Measurements from ENCODE around the gene NT5M.

Gene NT5M

DNA sequence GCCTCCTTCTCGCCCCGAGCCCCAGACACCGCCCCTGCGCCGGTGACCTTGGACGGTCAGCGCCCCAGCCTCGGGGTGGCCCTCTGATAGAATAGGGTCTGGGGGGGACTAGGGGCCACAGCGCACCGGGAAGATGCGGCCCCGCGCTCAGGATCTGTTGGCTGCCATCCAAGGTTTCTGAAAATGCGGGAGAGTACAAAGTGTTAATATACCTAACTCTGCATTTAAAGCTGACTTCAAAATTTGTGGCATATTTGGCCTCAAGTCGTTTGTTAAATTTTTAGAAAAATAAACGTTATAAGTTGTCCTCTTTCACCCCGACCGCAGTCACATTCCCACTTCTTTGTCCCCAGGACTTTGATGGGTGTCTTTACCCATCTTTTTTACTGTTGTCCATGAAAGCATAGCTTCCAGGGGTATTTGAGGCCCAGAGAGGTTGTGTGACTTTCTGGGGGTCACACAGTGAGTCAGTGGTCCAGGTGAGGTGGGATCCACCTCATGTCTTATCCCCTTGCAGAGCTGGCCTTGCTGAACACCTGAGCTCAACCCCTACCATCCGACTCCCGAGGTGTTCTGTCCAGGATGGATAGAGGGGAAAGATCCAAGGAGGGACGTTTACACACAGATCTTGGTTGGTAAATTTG, 796 bp downstream of the NT5M start:
- DNase-seq, result no peak

DNA sequence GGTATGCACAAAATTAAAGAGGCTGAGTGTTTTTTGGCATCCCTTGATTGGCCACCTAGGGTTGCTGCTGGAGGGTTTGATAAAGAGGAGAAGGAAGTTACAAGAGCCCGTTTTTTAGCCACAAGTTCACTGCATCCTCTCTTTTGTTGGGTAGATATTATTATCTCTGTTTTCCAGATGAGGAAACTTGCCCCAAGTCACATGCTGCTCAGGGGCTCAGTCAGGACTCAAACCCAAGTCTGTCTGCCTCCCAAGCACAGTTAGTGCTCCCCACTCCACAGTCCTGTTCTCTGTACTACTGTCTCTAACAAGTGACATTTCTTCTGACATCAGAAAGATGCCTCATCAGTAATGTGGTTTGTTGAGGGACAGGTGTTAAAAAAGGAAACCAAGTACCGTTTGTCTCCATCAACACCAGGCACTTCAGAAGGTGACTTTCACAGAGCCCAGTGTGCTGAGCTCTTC, 1.4 kb downstream of the NT5M start:
- DNase-seq, result no peak

DNA sequence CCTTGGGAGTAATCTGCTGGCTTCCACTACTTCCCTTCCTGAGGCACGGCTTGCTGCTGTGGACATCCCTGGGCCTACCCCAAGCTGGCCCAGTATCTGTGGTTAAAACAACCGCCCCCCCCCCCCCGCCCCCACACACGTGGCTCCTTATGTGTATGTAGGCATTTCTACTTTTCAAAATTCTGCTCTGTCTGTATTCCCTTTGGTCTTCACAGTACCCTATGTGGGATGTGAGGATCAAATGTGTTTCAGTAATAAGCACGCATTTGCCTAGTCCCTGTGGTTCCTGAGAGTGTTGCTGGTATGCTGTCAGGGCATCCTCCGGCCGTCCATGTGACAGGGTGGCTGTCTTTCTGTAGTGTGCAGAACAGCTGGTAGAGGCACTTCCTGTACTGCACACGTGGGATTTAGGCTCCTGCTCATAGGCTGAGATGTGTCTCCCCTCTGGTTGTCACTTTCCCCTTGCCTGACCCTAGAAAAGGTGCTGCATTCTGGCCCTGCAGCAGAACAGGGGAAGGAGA, 2.2 kb downstream of the NT5M start:
- peak; percentile 31 for DNase-seq

DNA sequence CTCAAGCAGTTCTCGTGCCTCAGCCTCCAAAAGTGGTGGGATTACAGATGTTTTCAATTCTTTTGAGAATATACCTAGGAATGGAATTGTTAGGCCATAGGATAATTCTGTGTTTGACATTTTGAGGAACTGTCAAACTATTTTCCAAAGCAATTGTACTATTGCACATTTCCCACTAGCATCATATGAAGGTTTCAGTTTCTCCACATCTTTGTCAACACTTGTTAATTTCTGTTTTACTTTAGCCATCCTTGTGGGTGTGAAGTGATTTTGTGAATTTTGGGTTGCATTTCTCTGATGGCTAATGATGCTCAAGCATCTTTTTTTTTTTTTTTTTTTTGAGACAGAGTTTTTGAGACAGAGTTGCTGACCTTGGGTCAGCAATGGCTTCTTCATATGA, 6.2 kb downstream of the NT5M start:
- DNase-seq, result no peak

DNA sequence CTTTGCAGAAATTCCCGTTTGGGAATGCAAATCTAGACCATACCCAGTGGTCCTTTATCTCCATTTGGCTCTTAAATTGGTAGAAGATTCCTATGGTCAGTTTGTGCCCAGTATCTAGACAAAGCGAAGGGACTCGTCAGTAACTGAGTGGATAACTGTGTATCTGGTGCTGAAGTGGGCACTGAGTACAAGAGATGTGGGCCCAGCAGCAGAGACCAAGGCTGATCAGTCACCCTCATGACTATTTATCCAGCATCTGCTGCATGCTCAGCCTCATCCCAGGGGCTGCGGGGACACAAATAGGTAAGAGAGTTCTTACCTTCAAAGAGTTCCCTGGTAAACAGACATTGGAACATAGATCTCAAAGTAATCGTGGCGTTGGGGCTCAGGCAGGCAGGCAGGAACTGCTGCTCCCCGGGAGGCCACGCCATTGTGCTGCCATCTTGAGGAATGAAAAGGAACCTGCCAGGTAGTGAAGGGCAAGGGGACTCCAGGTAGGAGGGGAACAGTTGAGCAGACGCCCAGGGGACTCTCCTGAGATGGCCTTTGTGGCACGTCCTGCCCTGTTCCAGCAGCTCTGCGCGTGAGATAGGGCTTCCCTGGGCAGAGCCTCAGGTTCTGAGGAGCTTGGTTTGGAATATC, 10.3 kb downstream of the NT5M start:
- peak; percentile 62 for DNase-seq

DNA sequence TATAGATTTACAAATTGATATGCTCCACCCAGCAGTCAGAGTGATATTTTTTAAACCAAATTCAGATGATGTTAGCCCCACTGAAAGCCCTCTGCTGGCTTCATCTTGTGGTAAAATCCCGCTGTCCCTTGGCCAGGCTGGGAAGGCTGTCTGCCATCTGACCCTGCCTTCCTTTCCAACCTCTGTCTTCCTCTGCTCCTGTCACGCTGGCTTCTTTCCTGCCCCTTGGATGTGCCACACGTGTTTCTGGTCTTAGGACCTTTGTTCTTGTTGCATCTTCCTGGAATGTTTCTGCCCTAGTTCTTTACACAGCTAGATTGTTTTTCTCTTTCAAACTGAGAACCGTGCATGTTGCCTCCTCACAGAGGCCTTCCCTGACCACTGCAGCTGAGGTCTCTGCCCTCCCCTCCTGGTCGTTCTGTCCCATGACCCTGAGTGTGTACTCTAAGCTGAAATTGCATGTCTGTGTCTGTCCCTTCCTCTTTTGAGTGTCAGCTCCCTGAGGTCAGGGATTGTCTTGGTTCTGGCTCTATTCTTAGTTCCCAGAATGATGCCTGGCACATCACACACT, 11.4 kb downstream of the NT5M start:
- no peak for DNase-seq

DNA sequence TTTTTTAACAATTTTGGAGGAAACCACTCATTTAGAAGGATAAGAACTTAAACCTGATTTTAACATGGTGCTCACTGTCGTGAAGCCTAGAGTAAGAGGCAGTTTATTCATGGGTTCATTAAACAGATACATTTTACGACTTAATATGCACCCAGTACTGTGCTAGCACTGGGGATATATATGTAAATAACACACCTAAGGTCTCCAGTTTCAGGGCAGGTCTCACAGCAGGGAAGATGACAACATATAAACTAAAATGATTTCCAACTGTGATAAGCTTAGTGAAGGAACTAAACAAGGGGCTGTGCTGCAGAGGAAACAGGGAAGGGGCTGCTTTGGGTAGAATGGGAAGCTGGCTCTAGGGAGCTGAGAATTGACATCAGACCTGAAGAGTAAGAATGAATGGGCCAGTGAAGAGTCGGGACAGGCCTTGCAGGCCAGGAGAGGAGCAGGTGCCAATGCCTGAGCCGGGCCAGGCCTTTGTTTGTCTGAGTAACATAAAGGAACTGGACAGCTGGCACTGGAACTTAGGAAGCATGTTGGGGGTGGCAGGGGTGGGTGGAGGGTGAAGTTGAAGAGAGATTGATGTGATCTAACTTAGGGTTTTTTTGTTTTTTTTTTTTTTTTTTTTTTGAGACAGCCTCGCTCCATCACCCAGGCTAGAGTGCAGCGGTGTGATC, 12.1 kb downstream of the NT5M start:
- DNase-seq, result no peak

DNA sequence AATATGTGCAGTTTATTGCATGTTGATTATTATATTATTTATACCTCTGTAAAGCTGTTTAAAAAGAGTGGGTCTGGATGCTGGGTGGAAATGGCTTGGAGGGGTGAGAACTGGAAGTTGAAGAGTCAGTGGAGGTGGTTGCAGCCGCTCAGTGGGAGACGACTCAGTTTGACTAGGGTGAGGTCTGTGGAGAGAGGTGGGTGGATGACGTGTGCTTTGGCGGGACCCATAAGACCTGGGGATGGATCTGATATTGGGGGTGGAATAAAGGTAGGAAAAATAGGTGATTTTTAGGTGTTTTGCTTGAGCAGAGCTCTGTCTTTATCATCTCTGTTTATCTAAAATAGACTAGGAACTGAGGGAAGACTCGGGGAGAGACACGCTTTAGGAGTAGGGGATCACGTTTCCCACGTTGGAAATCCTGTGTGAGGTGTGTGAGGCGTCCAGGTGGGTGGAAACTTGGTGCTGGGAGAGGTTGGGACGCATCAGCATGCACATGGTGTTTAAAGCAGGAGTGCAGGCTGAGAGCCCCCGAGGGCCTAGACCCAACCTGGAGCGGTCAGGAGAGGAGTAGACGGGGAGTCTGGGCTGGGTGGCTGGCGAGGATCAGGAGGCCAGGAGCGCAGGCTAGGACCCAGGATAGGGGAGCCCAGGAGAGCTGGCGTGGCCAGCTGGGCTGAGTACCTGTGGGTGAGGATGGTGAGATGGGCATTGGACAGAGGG, 17.2 kb downstream of the NT5M start:
- DNase-seq, result no peak

DNA sequence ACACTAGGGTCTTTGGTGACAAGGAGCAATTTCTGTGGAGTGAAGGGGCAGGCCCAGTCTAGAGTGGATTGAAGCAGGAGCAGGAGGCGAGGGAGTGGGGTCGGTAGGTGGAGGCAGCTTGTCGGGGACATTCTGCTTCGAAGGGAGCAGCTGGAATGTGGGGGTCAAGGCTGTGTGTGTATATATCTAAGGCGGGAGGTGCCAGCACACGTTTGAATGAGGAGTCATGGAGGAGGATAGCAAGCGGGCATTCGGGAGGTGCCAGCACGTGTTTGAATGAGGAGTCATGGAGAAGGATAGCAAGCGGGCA, 17.7 kb downstream of the NT5M start:
- no peak for DNase-seq

DNA sequence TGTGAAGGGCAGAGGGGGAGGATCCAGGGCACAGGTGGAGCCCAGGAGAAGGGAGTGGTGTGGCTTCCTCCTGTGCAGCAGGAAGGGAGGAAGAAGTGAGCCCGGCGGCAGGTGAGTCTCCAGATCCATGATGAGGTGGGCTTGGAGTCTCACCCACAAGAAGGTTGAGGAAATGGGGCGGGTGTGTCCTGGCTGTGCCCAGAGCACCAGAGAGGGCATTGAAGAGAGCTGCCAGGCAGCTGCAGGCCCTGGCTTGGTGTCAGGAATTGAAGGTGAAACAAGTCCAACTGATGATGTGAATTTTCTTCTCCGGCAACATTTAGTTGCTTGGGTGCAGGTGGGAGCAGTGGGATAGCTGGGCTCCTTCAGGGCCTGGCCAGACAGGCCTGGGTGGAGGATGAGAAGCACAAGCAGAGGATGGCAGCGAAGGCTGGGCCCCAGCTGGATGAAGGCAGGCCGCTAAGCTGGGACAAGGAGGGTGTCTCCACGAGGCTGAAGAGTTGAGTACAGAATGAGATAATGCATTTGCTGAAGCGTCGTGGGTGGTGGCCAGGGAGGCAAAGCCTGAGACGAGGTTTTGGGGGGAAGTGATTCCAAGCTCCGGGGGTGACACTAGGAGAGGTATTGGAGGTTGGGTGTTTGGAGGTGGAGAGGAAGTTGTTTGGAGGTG, 18.3 kb downstream of the NT5M start:
- DNase-seq, result no peak

DNA sequence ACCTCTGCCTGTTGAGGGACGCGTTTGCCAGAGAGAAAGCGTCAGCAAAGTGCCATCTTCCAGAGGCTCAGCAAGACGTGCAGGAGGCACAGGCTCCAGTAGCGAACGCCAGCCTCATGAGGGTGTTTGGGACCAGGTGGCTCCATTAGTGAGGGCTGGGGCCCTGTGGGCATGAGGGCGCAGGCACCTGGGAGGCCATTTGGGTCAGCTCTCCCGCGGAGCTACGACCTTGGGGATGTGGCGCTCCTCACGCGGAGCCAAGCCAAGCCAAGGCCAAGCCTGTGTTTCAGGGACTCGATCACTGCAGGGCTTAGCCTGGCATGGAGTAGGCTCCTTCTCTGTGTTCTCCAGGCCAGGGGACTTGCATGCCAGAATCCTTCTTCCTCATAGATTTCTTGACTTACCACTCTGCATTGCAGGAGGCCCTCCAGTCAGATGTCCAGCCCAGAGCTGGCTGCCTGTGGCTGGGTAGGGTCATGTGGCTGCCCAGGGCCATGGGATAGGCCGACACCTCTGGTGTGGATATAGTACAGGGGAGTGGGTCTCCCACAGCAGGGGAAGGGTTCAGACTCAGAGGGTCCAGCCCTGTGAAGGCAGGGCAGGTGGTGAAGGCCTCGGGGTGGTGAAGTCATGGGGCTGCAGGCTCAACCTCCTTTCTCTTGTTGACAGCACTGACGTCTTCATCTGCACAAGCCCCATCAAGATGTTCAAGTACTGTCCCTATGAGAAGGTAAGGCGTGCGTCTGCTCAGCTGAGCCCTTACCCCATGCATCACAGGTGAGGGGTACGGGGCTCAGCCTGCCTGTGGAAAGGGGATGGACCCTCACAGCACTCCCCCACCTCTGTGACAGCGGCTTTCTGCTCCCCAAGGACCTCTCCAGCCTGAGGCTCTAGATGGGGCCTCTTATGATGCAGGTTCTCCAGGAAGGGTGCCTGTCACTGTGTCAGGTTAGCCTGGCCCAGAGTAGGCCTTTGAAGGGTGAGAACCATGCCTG, 19.6 kb downstream of the NT5M start:
- DNase-seq, result no peak

DNA sequence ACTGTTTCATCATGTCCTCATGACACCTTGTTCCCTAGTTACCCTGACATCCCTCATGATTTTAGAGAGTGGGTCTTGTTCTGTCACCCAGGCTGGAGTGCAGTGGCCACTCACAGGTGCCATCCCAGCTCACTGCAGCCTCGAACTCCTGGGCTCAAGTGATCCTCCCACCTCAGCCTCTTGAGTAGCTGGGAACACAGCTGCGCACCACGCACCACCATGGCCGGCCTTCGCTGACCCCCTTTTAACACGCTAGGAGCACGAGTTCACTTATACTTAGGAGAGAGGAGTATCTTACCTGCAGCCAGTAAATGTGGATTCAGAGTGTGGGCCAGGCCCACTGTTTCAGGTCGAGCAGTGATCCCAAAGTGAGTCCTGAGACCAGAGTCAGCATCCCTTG, 21.4 kb downstream of the NT5M start:
- DNase-seq, result no peak

DNA sequence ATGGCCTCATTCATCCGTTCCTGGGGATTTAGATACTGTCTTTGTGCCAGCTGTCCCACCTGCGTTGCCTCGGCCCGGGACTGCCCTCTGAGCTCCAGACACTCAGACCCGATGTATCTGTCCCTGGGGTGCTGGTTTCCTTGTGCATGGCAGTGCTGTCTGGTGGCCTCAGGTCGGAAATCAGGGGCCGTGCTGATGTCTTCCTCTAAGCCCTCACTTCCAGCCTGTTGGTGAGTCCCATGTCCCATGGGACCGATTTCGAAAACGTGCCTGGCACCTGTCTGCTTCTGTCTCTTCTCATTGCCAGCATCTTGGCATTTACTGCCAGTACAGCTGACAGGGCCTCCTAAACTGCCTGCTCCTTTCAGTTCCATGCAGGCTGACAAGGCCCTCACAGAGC, 22.1 kb downstream of the NT5M start:
- no peak for DNase-seq

DNA sequence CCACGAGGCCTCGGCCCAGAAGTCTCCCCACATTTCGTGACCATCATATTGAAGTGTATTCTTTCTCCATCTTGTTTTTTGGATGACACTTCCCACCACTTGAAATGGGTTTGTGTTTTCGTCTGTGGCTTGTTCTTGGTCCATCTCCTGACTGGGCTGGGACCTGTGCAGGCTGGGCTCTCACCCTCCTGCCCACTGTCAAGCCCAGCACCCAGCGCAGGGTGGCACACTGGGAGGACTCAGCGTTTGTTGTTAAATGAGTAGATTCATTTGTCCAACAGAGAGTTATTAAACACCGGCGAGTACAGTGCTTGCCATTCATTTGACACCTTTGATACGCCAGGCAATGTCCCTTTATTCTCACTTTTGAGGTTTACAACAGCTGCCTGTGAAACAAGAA, 22.6 kb downstream of the NT5M start:
- DNase-seq, result no peak

DNA sequence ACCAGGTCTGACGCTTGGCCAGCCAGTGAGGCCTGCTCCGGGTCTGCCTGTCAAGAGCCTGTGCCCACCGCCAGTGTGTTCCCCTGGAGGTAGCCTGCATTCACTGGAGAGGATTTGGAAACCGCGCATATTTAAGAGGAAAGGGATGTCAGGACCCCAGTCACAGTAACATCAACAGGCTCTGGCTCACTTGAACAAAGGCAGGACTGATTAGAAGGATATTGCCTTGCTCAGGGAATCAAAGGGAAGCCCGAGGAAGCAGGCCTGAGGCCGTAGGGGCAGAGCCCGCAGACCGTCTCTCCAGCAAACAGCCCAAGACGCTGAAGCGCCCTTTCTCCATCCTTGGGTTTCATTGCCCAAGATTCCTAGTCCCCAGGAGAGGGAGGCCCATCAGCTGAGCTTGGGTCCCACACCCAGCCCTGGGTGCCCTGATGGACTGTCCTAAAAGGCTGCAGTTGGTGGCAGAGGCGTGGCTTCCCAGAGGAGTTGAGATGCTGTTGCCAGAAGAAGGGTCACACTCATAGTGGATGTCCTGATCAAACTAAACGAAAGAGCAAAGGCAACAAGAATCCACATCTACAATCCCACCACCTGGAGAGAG, 23.2 kb downstream of the NT5M start:
- DNase-seq, result no peak

DNA sequence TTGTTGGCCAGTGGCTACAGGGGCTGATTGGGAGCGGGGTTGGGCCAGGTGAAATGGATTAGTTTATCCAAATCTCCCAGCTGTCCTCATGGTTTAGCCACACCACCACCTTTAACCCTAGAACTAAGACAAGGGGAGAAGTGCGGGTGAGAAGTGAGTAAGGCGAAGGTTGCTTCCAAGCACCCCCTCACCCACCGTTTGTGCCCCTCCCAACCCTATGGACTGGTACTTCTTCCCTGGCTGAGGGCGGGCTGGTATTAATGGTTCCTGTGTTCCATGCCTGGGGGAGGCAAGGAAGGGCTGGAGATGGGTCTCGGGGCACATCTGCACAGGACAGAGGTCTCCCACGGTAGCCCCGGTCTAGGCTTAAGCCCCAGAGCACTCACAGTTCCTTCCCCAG, 25.1 kb downstream of the NT5M start:
- DNase-seq, result no peak

DNA sequence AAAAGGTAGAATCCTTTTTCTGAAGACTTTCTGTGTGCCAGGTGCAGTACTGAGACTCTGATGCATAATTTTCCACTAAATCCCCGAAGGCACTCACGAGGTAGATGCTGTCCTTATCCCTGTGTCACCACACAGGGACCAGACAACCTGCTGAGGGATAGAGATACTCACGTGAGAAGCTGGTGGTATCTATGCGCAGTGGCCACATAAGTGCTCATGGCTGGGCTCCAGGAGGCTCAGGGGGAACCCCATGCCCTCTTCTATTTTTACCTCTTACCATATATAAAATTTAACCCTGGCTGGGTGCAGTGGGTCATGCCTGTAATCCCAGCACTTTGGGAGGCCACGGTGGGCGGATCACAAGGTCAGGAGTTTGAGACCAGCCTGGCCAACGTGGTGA, 38.3 kb downstream of the NT5M start:
- no peak for DNase-seq

DNA sequence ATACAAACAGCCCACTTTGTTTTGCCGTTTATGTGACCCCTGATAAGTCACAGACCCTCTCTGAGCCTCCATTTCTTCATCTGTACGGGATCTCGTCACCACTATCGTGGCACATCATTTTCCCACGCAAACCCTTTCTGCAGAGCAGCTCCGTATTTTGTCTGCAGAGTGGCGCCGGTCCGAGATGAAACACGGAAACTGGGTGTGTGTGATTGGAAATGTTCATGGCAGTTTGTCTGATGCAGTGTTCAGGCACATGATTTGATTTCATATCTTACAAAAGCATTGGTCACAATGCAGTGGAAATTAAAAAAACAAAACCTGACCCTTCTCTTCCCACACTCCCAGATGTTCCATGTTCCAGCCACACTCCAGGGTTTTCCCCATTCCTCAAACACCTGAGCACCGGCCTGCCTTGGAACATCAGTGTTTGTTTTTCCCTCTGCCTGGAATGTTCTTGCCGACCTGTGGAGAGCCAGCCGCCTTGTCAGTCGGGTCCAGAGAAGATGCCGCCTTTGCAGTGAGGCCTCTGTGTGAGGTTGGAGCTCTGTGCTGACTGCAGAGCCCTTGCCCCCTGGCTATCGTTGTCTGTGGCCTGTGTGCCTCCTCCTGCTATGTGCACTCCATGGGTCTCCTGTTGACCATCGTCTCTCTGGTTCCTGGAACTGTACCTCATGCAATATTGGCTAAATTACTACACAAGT, 39.2 kb downstream of the NT5M start:
- no peak for DNase-seq

DNA sequence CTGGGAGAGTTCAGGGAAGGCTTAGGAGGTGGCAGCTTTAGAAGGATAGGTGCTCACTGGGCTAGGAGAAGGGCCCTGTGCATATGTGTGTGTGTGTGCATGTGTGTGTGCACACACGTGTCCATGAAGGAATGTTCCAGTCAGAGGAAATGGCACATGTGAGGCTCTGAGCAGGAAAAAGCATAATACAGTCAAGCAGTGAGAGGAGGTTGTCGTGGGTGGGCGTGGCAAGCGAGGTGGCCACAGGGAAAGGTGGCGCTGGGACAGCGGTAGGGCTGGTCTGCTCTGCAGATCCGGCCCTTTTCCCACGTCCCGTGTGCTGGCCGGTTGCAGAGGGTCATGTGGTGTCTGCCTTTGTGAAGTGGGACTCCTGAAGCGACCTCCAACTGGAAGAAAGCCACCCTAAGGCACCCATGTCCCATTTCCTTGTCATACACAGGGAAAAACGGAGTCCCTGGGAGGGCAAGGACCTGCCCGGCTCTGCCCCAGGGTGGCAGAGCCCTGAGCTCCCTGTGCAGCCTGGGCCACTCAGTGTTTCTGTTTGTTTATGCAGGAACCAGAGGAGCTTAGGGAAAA, 40.1 kb downstream of the NT5M start:
- no peak for DNase-seq
